ENCODE measurements around the gene TMEM184B. TPM values are rescaled to one million over a fixed set of nuclear protein-coding genes. Genes with fewer than 3 reads are reported as not detected.

The TMEM184B gene
- 15.0 and 33.0 TPM in 2 replicates for total RNA-seq

GRCh38 chr22:38272373-38273134 lies at the start of gene TMEM184B:
Gene TMEM184B, minus strand, starts transcription at chr22:38273010. Its CDS starts 25,049 bp downstream, at chr22:38247961.

DNA sequence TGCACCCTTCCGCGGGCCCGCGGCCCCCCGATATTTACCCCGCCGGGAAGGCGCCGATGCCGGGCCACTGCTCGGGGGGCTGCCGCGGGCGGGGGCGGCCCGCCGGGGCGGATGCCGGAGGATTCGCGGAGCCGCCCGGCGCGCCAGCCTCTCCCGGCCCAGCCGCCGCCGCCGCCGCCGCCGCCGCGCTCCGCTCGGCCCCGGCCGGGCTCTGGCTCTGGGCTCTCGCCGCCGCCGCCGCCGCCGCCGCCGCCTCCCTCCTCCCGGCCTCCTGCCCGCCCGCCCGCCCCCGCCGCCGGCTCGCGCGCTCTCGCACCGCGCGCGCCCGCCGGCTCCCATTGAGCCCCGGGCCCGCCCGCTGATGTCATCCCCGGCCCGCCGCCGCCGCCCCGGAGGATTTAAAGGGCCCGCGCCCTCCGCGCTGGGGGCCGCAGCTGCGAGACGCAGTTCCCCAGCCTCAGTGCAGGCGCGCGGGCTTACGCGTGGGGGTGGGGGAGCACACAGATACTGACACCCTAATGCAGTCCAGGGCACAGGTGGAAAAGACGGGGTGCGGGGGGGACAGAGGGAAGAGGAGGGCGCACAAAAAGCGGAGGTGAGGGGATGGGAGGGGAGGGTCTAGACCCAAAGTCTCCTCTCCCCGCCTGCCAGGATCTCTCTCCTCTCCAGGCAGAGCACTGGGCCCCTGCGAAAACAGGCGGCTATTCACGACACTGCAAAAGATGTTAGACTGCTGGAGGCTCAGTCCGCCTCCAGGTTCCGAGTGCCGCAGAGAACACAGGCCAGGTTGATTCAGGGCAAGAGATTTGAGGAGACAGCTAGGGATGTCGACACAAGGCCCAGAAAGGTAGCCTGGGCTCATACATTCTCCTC lies 44.5 kb upstream of the TMEM184B start, which contains the start of gene CSNK1E:
Gene CSNK1E, minus strand, starts transcription at position 312 of the 873 bp plus-strand sequence. CDS start 3,276 bp downstream, outside the sequence.

DNA sequence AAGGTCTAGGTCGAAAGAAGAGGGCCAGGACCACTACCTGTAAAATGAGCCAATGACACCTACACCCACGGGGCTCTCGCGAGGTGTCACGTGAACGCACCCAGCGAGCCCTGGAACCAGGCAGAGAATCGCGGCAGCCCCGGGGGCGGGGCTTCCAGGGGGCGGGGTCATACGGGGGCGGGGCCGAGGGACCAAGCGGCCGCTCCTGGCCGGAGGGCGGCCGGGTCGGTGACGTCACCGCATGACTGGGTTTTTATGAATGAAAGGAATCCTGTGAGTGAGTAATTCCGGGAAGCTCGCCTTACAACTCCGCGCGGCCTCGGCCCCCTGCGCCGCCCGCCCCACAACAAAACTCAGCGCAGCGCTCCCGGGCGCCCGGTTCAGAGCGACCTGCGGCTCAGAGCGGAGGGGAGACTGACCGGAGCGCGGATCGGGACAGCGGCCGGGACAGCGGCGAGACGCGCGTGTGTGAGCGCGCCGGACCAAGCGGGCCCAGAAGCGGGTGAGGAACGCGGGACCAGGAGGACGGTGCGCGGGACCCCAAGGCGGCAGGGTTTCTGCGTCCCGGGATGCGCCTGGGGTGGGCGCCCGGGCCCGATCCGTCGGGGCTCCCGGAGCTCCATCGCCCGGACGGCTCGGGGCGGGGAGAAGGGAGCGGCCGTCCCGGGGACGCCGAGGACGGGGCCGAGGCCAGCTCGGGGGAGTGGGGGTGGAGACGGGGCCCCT lies 70.9 kb downstream of the TMEM184B start, which contains the start of gene MAFF:
Gene MAFF, plus strand, starts transcription at position 284 of the 726 bp plus-strand sequence. CDS start 11,860 bp downstream, outside the sequence.

GRCh38 chr22:38181453-38182200 lies 91.2 kb downstream of the TMEM184B start, which contains the start of gene PLA2G6:
Gene PLA2G6, minus strand, starts transcription at chr22:38181830. Its CDS starts 12,404 bp downstream, at chr22:38169426.

Other genes with a start within 250 kb of the TMEM184B start
- gene PICK1, start 215.6 kb downstream of the TMEM184B start, total RNA-seq = 20.5 and 38.2 TPM in 2 replicates
- 0.07 and 0.34 TPM in 2 replicates for gene SLC16A8, start 188.8 kb downstream of the TMEM184B start, total RNA-seq
- gene BAIAP2L2, start 162.3 kb downstream of the TMEM184B start, total RNA-seq = 1.0 TPM in 1 of 2 replicates, not detected in the other
- 8.9 and 9.3 TPM in 2 replicates for gene PLA2G6, start 91.2 kb downstream of the TMEM184B start, total RNA-seq
- gene MAFF, start 71.0 kb downstream of the TMEM184B start, total RNA-seq = 25.8 and 34.2 TPM in 2 replicates
- 176 and 197 TPM in 2 replicates for gene CSNK1E, start 44.4 kb upstream of the TMEM184B start, total RNA-seq
- gene KCNJ4, start 182.2 kb upstream of the TMEM184B start, total RNA-seq = not detected in 2 replicates
- 4.0 and 9.2 TPM in 2 replicates for gene KDELR3, start 195.1 kb upstream of the TMEM184B start, total RNA-seq
- 480 and 556 TPM in 2 replicates for gene DDX17, start 233.3 kb upstream of the TMEM184B start, total RNA-seq